Measurements from ENCODE around the gene TNRC6C. TPM values are rescaled to one million over a fixed set of nuclear protein-coding genes. Genes with fewer than 3 reads are reported as not detected.

The TNRC6C gene
- total and polyA plus RNA-seq, 2 experiments from 2014 or later, result 10.1 to 16.6 TPM

- TF ChIP-seq ZNF114 (CRISPR knock-in tag; IDR thresholded peaks at IDR 0.05), result no peak
- no peak for TF ChIP-seq ETS1 (IDR thresholded peaks at IDR 0.05)
These were observed 43.1 kb downstream of the TNRC6C start (continued) for GRCh38 chr17:78001612-78002011.

- ATAC-seq (no peak), DNase-seq (ENCODE audit: low spot score) (no peak)
- Histone ChIP-seq H3K4me1 (ENCODE audit: insufficient read depth) (peaks cover 26% of the 10 kb centered on the region), H3K9me2 (ENCODE audit: insufficient read depth) (no peaks in the 10 kb centered on the region), H3K36me3 (ENCODE audit: insufficient read depth) (0 out of 2 replicates have a peak, but pooled peaks cover 3% of the 10 kb centered on the region), H3K79me2 (replicated peaks; ENCODE audit: insufficient read depth) (peaks cover 59% of the 10 kb centered on the region), H3F3A (replicated peaks; ENCODE audit: low read depth) (no peaks in the 10 kb centered on the region), H3K4me2 (no peak overlapping the region), H2AFZ (no peak overlapping the region), H4K20me1 (replicated peaks; ENCODE audit: insufficient read depth) (peaks cover 20% of the 10 kb centered on the region), H3K27me3 (ENCODE audit: insufficient read depth) (no peaks in the 10 kb centered on the region), H3K4me3 (no peak overlapping the region), H3K27ac (ENCODE audit: low read depth) (no peak overlapping the region)
- TF ChIP-seq ZNF114 (CRISPR knock-in tag; IDR thresholded peaks at IDR 0.05), result no peak
- no peak for TF ChIP-seq EZH2 (IDR thresholded peaks at IDR 0.05; ENCODE audit: low read depth, unreplicated experiment)
- TF ChIP-seq POLR2AphosphoS5 (IDR thresholded peaks at IDR 0.05; ENCODE audit: low read depth), result no peak
- no peak for TF ChIP-seq EZH2phosphoT487 (IDR thresholded peaks at IDR 0.05; ENCODE audit: unreplicated experiment)
- no peak for TF ChIP-seq NANOG (IDR thresholded peaks at IDR 0.05; ENCODE audit: borderline replicate concordance)
- Mint-ChIP-seq H3K4me3 (no peak overlapping the region), H3K27me3 (ENCODE audit: insufficient read depth, low read depth, poor library complexity) (no peaks in the 10 kb centered on the region), H3K4me1 (peaks cover 50% of the 10 kb centered on the region), H3K36me3 (ENCODE audit: low read depth) (peaks cover 12% of the 10 kb centered on the region; the same call in 2 of the 3 replicates), H3K27ac (no peak overlapping the region), H3K9me3 (no peaks in the 10 kb centered on the region; the same call in 2 of the 3 replicates)
These were observed 43.7 kb downstream of the TNRC6C start for GRCh38 chr17:78002166-78002565.

- DNase-seq (ENCODE audit: low spot score), result no peak
- peaks cover 18% of the 10 kb centered on the region for H3K4me1 ChIP-seq (ENCODE audit: insufficient read depth)
- H3K27ac Mint-ChIP-seq, result no peak overlapping the region
- peaks cover 14% of the 10 kb centered on the region for H4K20me1 ChIP-seq (replicated peaks; ENCODE audit: insufficient read depth)
- TF ChIP-seq ZNF114 (CRISPR knock-in tag; IDR thresholded peaks at IDR 0.05) (no peak), ETS1 (IDR thresholded peaks at IDR 0.05) (no peak)
- H3K9me2 ChIP-seq (ENCODE audit: insufficient read depth), result no peaks in the 10 kb centered on the region
- peaks cover 3% of the 10 kb centered on the region; the same call in 1 of the 2 replicates for H3K36me3 ChIP-seq (ENCODE audit: insufficient read depth)
- no peak overlapping the region for H3K4me3 Mint-ChIP-seq
- H3K27ac ChIP-seq (ENCODE audit: low read depth), result no peak overlapping the region
- ATAC-seq, result no peak
- no peaks in the 10 kb centered on the region for H3F3A ChIP-seq (replicated peaks; ENCODE audit: low read depth)
- H3K4me3 ChIP-seq, result no peak overlapping the region
- peaks cover 15% of the 10 kb centered on the region; the same call in 2 of the 3 replicates for H3K36me3 Mint-ChIP-seq (ENCODE audit: low read depth)
- no peaks in the 10 kb centered on the region for H3K27me3 Mint-ChIP-seq (ENCODE audit: insufficient read depth, low read depth, poor library complexity)
- H3K27me3 ChIP-seq (ENCODE audit: insufficient read depth), result no peaks in the 10 kb centered on the region
- no peak overlapping the region for H3K4me2 ChIP-seq
- H3K4me1 Mint-ChIP-seq, result peaks cover 34% of the 10 kb centered on the region
- no peak overlapping the region for H2AFZ ChIP-seq
- H3K9me3 Mint-ChIP-seq, result no peaks in the 10 kb centered on the region
- H3K79me2 ChIP-seq (replicated peaks; ENCODE audit: insufficient read depth), result peaks cover 26% of the 10 kb centered on the region
These were observed 47.1 kb downstream of the TNRC6C start for GRCh38 chr17:78005452-78006171.

Measured in GM23338 (cell line).